Gastroesophageal sphincter (tissue), 4 donors: ENCODE data around the gene PCDH9. TPM values are rescaled to one million over a fixed set of nuclear protein-coding genes. Genes with fewer than 3 reads are reported as not detected.

ENCODE experiments used
- ATAC-seq: fragments of 150-250 bp; one replicate; pipeline ENCODE4 v1.9.1; 2016; ENCODE audit warnings: mild to moderate bottlenecking, moderate library complexity
- H3K27ac ChIP-seq, 4 donors: fragments of 200-600 bp; sonication (generic) in 3 of 4; 1 replicate in 3 of 4; 2 replicates in 1 of 4; pipeline ENCODE4 v1.5.1; 2016 to 2019
- H3K27me3 ChIP-seq: fragments of 200-600 bp; sonication (generic); one replicate; pipeline ENCODE4 v1.5.1; 2019
- H3K36me3 ChIP-seq, 2 donors: fragments of 200-600 bp; sonication (generic); one replicate each; pipeline ENCODE4 v1.5.1; 2019; ENCODE audit warnings: control low read depth in 1 of 2
- H3K4me1 ChIP-seq, 3 donors: fragments of 200-600 bp; sonication (generic); 1 replicate in 2 of 3; 2 replicates in 1 of 3; pipeline ENCODE4 v1.5.1; 2016 to 2019; ENCODE audit warnings: control low read depth in 2 of 3
- H3K4me3 ChIP-seq, 2 donors: fragments of 200-600 bp; sonication (generic); one replicate each; pipeline ENCODE4 v1.5.1; 2019; ENCODE audit warnings: mild to moderate bottlenecking in 1 of 2, moderate library complexity in 1 of 2
- H3K9me3 ChIP-seq, 3 donors: fragments of 200-600 bp; sonication (generic); one replicate each; pipeline ENCODE4 v1.5.1; 2017 to 2019; ENCODE audit warnings: control low read depth in 2 of 3
- EP300 ChIP-seq: sonication (generic); formaldehyde crosslinking; IDR thresholded peaks from one replicate; pipeline ENCODE4 v1.6.1; 2017; ENCODE audit warnings: antibody characterized with exemption, mild to moderate bottlenecking
- POLR2A ChIP-seq, 2 donors: fragments of 450-650 bp; IDR thresholded peaks; one replicate each; pipeline ENCODE4 v1.6.1; 2017; ENCODE audit warnings: antibody characterized with exemption in 2 of 2, mild to moderate bottlenecking in 2 of 2, moderate library complexity in 1 of 2
- POLR2AphosphoS5 ChIP-seq: sonication (generic); formaldehyde crosslinking; IDR thresholded peaks from one replicate; pipeline ENCODE4 v1.6.1; 2017; ENCODE audit warnings: antibody characterized with exemption
- WGBS, 2 donors: methylation state at CpG; one replicate each; pipeline ENCODE4 v1.1.5; 2018; ENCODE audit warnings: low coverage in 1 of 2; 5-methylcytosine and 5-hydroxymethylcytosine counted together
- total RNA-seq, 4 donors: library from RNA; depleted of rRNA; stranded (reverse); fragments of >200 nt; gene quantifications; one replicate each; pipeline ENCODE4 v1.1.0, GENCODE V29; 2016
- TF ChIP-seq, protein P1 (sequence below), 4 experiments: fragments of 200-600 bp in 2 of 4; fragments of 450-650 bp in 2 of 4; sonication (generic) in 1 of 4; IDR thresholded peaks; one replicate each; pipeline ENCODE4 v1.5.1; 2017 to 2019; ENCODE audit warnings: antibody characterized with exemption in 4 of 4, mild to moderate bottlenecking in 2 of 4, moderate library complexity in 2 of 4

PCDH9 gene
- total RNA-seq, 4 donors from 2014 or later, result 52.9 to 141 (median 56.5) TPM

DNA sequence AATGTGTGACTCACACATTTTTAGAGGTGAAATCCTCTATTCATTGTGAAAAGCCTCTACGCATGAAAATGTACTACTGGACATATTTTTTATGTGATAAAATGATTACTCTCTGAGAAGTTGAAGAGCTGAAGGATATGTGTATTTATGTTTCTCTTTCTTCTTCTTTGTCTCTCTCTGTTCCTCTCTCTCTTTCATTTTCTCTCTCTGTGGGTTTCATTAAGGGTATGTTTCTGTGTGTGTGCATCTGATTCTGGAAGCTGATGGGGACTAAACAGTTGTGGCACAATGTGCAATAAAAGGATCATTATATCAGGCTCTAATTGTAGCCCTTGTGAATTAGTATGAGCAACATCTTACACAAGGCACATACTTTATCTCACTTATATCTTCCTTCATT lies 867.7 kb downstream of the PCDH9 start:
- Histone ChIP-seq H3K4me3 (no peak overlapping the region), H3K9me3 (no peaks in the 10 kb centered on the region), H3K27me3 (no peaks in the 10 kb centered on the region), H3K4me1 (peaks cover 0 to 5% (median 0%) of the 10 kb centered on the region in 3 donors), H3K36me3 (no peaks in the 10 kb centered on the region), H3K27ac (no peak overlapping the region)
- no peak for ATAC-seq
- TF ChIP-seq POLR2AphosphoS5 (no peak), POLR2A (IDR thresholded peaks at IDR 0.05) (no peak), EP300 (no peak)
- WGBS, 2 donors, result 100% methylated on average over 1 of the region's 1 CpG

DNA sequence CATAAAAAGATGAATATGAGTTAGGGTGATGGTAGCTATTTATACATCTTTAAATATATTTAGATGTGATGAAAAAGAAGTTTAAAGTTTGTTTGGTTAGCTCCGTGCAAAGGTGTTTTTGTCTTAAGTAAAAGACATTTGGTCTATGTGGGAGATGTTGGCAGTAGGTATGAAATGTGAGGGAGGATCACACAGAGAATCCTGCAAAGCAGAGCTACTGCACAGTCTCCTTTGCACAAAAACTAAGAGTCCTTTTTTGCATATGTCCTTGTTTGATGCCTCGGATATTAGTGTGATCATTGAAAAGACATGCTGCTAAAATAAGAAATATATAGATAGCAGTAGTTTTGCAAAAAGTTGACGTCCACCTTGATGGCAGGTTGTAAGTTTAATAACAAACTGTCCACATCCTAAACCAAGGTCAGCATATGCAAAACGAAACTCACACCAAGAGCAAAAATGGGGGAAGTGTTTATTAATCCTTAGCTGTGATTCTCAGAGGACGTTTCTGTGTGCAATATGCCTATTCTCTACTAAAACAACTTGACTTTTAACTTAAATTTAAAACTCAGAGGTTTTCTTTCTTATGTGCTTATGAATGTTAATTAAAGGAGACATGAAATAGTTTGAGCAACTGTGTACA lies 870.1 kb downstream of the PCDH9 start:
- no peak for ATAC-seq
- Histone ChIP-seq H3K4me3 (no peak overlapping the region), H3K4me1 (peaks cover 0 to 5% (median 0%) of the 10 kb centered on the region in 3 donors), H3K9me3 (no peaks in the 10 kb centered on the region), H3K27me3 (no peaks in the 10 kb centered on the region), H3K27ac (no peak overlapping the region), H3K36me3 (no peaks in the 10 kb centered on the region)
- TF ChIP-seq POLR2AphosphoS5 (no peak), EP300 (no peak), POLR2A (IDR thresholded peaks at IDR 0.05) (no peak)
- TF ChIP-seq, protein P1, sequence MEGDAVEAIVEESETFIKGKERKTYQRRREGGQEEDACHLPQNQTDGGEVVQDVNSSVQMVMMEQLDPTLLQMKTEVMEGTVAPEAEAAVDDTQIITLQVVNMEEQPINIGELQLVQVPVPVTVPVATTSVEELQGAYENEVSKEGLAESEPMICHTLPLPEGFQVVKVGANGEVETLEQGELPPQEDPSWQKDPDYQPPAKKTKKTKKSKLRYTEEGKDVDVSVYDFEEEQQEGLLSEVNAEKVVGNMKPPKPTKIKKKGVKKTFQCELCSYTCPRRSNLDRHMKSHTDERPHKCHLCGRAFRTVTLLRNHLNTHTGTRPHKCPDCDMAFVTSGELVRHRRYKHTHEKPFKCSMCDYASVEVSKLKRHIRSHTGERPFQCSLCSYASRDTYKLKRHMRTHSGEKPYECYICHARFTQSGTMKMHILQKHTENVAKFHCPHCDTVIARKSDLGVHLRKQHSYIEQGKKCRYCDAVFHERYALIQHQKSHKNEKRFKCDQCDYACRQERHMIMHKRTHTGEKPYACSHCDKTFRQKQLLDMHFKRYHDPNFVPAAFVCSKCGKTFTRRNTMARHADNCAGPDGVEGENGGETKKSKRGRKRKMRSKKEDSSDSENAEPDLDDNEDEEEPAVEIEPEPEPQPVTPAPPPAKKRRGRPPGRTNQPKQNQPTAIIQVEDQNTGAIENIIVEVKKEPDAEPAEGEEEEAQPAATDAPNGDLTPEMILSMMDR (IDR thresholded peaks at IDR 0.05), result no peak
- WGBS, 2 donors, result 33 to 52% methylated on average over 5 of the region's 5 CpGs

DNA sequence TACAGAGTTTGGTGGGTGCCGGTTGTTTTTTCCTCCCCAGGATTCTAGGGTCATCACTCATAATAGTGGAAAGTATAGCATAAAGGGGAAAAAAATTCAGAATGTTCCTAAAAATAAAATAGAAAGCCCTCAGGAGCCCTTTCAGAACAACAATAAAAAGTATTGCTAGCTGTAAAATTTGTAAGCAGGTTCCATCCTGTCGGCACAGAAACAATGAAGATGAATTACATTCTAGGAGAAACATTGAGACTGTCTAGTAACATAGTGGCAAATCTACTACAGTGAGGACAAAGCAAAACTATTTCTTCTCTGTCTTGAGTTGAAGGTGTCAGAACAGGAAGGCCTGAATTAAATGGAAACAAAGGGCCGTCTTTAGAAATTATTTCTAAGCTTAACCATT lies 870.7 kb downstream of the PCDH9 start:
- Histone ChIP-seq H3K27ac (no peak overlapping the region), H3K27me3 (no peaks in the 10 kb centered on the region), H3K4me1 (peaks cover 0 to 5% (median 0%) of the 10 kb centered on the region in 3 donors), H3K36me3 (no peaks in the 10 kb centered on the region), H3K4me3 (no peak overlapping the region), H3K9me3 (no peaks in the 10 kb centered on the region)
- TF ChIP-seq, protein P1 (IDR thresholded peaks at IDR 0.05), result no peak
- no peak for TF ChIP-seq EP300
- TF ChIP-seq POLR2A (IDR thresholded peaks at IDR 0.05), result no peak
- TF ChIP-seq POLR2AphosphoS5, result no peak
- no peak for ATAC-seq
- WGBS, 2 donors, result 38 to 59% methylated on average over 3 of the region's 3 CpGs

DNA sequence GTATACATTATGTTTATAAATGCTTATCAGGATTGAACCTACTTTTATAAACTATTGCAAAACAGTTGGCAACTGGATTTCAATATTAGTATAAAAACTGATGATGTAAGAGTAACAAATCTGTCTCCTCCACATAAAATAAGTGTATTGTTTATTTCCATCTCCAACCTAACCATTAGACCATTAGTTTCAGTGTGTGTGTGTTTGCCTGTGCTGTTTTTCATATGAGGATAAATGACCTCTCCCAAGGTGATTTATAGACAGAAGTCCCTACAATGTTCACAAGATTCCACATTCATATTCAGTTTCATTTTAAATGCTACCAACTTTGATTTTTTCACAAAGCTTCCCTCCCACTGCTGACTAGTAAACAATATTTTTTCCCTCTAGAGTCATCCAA lies 871.6 kb downstream of the PCDH9 start:
- no peak for ATAC-seq
- Histone ChIP-seq H3K27ac (no peak overlapping the region), H3K4me1 (peaks cover 0 to 5% (median 0%) of the 10 kb centered on the region in 3 donors), H3K36me3 (no peaks in the 10 kb centered on the region), H3K27me3 (no peaks in the 10 kb centered on the region), H3K4me3 (no peak overlapping the region), H3K9me3 (no peaks in the 10 kb centered on the region)
- no peak for TF ChIP-seq POLR2A (IDR thresholded peaks at IDR 0.05)
- TF ChIP-seq POLR2AphosphoS5, result no peak
- TF ChIP-seq, protein P1 (IDR thresholded peaks at IDR 0.05), result no peak
- TF ChIP-seq EP300, result no peak

DNA sequence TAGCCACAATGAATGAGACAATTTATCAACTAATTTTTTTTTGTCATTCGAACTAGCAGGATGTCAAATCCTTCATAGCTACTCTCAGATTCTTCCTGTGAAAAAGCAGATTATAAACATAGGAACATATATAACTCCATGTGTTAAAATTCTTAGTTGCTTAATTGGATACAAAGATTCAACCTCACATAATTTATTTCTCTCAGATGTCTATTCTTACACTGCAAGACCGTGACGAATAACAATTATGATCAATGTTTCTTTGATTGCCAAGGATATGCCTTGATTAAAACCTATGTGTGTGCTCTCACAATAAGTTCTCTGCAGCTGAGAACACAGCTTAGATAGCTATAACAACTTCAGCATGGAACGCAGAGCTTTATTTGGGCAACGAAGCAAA lies 872.7 kb downstream of the PCDH9 start:
- peaks cover 0 to 5% (median 0%) of the 10 kb centered on the region in 3 donors for H3K4me1 ChIP-seq
- ATAC-seq, result no peak
- H3K27me3 ChIP-seq, result no peaks in the 10 kb centered on the region
- no peak overlapping the region for H3K4me3 ChIP-seq
- no peaks in the 10 kb centered on the region for H3K36me3 ChIP-seq
- H3K9me3 ChIP-seq, result no peaks in the 10 kb centered on the region
- H3K27ac ChIP-seq, result no peak overlapping the region
- TF ChIP-seq POLR2A (IDR thresholded peaks at IDR 0.05) (no peak), POLR2AphosphoS5 (no peak), EP300 (no peak)
- TF ChIP-seq, protein P1 (IDR thresholded peaks at IDR 0.05), result no peak
- 89 to 91% methylated on average over 3 to 5 of the region's 5 CpGs for WGBS, 2 donors
